GM21360 (cell line): ENCODE results near the gene TMEM41B.
"Not testable (repeated sequence)": the region's sequence is repeated elsewhere in the genome, so short reads cannot be mapped to it uniquely, and the experiment has no call there.

ENCODE experiments used
- ATAC-seq: cut with Tn5 transposase; IDR thresholded peaks from one replicate; pipeline ENCODE4 v1.9.1; 2021; ENCODE audit warnings: mild to moderate bottlenecking, moderate library complexity; ENCODE audit not compliant: unreplicated experiment

The TMEM41B gene

DNA sequence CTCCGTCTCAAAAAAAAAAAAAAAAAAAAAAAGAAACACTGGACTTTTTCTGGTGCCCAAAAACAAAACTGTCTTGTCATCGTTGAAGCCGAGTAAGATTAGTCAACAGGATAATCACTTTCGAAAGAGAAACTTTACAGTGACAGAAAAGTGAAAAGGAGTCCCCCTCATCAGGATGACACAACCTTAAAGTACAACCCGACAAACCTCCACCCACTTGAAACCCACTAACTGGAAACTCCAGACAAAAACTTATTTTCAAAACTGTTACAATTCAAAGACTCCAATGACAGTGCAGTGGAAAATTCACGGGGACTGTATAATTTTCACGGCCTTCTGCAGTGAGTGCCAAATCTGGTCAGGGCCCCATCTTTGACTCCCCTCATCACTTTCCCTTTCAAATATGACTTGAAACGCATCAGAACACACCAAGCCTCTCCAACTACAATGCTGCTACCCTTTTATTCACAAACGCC, 50.5 kb downstream of the TMEM41B start:
- ATAC-seq: peak; percentile 59

DNA sequence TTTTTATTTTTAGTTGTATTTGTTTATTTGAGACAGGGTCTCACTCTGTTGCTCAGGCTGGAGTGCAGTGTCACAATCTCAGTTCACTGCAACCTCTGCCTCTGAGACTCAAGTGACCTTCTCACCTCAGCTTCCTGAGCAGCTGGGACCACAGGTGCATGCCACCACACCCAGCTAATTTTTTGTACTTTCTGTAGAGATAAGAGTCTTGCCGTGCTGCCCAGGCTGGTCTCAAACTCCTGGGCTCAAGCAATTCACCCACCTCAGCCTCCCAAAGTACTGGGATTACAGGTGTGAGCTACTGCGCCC, 53.6 kb downstream of the TMEM41B start:
- not testable (repeated sequence) for ATAC-seq

DNA sequence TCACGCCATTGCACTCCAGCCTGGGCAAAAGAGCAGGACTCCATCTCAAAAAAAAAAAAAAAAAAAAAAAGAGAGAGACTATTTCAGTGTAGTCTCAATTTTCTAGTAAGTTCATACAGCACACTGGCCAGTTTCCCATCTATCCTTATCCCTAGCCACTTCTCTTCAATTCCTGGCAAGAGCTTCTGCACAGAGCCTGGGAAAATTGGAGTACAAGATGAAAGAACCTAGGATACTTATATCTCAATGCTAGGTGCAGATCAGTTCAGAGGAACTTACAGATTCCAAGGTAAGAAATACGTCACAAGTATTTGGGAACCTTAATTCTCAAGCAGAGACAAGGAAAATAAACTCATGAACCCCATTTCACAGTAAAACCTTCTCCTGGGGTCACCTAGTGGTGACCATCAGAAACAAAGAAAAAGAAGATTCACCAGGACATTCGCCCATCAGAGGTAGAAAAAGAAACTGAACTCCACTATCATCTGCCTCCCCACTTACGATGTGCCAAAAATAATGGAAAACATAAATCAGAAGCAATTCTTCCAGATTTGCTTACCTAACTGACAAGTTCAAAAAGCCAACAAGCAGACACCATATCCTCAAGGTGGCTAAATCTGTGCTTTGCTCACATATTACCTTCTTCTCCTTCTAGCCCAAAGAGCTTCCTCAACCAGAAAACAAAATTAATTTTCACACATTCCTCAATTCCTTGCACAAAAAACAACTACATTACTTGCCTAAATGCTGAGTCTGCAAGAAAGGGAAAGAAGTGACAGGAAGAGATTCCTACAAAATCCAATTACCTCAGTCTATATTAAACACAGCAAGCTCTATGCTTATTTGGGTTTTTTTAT, 54.2 kb downstream of the TMEM41B start:
- no peak for ATAC-seq

DNA sequence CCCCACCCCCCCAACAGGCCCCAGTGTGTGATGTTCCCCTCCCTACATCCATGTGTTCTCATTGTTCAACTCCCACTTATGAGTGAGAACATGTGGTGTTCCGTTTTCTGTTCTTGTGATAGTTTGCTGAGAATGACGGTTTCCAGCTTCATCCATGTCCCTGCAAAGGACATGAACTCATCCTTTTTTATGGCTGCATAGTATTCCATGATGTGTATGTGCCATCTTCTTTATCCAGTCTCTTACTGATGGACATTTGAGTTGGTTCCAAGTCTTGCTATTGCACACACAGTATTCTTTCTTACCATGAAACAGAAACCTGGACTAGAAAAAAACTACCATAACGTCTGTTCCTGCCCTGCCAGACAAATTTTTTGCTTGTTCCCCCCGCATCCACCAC, 56.1 kb downstream of the TMEM41B start:
- ATAC-seq: not testable (repeated sequence)

DNA sequence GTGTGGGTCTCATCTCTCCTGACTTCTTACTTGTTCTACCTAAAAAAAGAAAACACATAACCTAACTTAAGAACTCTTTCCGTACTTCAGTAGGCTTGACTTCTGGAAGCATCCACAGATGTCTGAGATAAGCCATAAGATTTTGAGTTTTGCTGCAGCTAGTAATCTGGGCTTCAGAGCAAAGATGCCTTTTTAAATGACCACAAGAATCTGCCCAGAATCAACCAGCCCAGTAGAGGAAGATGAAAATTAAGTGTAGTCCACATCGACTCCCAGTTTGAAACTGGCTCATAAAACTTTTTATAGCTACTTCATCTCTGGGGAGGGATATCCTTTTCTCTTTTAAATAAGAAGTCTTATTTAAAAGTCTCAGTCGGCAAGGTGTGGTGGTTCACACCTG, 60.0 kb downstream of the TMEM41B start:
- no peak for ATAC-seq

DNA sequence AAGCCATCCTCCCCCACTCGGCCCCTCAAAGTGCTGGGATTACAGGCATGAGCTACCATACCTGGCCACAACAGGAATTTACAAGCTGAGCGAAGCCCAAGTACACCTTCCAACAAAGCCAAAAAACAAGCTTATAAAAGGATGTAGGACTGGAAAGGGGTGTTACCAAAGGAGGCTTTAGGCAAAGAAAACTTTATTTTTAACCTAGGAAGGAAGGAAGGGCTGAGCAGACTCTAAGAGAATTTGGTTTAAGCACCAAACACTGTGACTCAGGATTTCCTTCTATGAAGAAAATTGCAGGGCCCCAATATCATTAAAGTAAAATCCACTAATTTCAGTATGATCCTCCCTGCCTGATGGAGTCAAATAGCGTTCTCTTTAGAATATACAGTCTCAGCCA, 61.3 kb downstream of the TMEM41B start:
- ATAC-seq: no peak

DNA sequence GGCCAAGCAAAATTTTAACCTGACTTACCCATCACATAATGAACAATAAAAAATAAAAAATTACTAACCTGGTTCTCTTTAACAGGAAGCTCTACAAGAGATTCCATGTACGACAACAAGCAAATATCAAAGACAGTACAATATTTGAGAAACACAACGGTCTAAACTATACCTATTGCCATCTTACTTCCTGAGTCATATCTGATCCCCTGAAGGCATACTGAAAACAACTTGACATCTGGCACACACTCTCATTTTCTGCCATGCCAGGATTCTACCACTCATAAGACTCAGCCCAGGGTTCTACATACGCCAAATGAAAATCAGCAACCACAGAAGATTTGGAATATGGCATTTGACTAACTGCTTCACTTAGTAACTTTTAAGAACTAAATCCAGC, 63.1 kb downstream of the TMEM41B start:
- no peak for ATAC-seq

DNA sequence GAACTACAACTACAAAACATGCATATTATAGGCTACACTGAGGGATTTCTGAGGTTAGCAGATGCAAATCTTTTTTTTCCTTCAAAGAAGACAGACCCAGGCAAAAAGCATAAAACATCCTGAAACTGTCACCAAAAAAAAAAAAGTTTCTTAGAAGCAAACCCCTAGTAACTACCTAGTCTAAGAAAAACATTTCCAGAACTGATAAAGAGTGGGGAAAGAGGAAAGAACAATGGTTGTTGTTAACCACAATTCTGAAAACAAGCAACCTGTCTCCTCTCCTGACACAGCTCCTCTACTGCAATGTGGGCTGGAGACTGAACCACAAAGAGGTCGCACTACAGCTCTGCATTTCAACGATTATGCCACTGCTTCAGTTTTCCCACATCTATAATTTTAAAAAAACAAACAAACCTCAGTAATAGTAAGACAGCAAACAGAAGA, 64.2 kb downstream of the TMEM41B start:
- ATAC-seq: peak; percentile 89

DNA sequence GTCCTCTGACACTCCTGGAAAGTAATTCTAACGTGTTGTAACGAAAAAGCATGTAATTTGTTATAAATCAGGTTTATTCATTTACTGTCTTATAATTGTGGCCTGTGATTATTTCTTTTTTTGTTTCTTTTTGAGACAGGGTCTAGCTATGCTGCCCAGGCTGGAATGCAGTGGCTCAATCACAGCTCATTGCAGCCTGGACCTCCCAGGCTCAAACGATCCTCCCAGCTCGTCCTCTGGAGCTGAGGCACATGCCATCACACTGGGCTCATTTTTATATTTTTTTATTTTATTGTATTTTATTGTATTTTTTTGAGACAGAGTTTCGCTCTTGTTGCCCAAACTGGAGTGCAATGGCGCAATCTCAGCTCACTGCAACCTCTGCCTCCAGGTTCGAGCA, 65.1 kb downstream of the TMEM41B start:
- no peak for ATAC-seq

DNA sequence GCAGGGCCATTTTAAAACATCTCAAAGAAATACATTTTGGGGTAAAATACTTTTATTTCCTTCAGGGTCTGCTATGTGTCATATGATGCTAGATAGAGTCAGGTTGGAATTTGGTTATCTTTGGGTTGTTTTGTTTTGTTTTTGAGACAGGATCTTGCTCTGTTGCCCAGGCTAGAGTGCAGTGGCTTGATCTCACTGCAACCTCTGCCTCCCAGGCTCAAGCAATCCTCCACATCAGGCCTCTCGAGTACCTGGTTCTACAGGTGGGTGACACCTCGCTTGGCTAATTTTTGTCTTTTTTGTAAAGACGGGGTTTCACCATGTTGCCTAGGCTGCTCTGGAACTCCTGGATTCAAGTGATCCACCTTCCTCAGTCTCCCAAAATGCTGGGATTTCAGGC, 66.5 kb downstream of the TMEM41B start:
- ATAC-seq: no peak

DNA sequence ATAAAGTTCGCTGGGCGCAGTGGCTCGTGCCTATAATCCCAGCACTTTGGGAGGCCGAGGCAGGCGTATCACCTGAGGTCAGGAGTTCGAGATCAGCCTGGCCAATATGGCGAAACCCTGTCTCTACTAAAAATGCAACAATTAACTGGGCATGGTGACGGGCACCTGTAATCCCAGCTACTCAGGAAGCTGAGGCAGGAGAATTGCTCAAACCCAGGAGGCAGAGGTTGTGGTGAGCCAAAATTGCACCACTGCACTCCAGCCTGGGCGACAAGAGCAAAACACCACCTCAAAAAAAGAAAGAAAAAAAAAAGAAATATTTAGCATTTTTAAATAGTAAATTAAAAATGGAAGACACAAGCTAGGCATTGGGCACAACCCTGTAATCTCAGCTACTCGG, 78.2 kb downstream of the TMEM41B start:
- not testable (repeated sequence) for ATAC-seq

DNA sequence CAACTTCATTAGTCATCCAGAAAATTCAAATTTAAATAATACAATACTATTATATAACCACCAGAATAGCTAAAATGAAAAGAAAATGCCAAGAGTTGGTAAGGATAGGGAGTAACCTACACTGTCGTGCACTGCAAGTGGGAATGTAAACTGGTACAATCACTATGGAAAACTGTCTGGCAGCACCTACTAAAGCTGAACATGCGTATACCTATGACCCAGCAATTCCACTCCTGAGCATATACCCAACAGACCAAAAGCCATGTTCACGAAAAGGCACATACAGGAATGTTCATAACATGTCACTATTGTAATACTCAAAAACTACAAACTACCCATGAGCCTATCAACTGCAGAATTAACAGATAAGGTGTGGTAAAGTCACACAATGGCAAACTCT, 81.9 kb downstream of the TMEM41B start:
- ATAC-seq: no peak

DNA sequence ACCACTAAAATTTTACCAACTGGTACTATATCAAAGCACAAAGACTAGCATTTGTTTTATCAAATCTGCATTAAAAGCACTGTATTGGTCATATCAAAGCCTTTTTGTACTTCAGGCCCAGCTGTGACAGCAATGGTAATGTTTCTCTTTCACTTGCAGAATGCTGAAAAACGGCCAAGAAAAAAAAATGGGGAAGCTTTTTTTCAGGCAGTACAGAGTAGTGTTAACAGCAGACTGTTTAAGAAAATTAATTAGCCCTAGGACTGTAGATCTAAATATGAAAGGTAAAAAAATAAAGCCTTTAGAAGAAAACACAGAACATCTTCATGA, 82.6 kb downstream of the TMEM41B start:
- no peak for ATAC-seq
